Activated naive CD4-positive, alpha-beta T cell treated with anti-CD3 and anti-CD28 coated beads for 36 hours (primary cell): Measurements from ENCODE around the gene POLR1A. TPM values are rescaled to one million over a fixed set of nuclear protein-coding genes. Genes with fewer than 3 reads are reported as not detected.

Experiments used
- CTCF ChIA-PET: fragments of 350-600 bp; sonication (Branson Sonifier 250); formaldehyde crosslinking; loops from one replicate; lab custom pipeline; 2021; ENCODE audit warnings: antibody characterized with exemption; lab: Charles Lee
- DNase-seq: peaks from one replicate; pipeline ENCODE4 v3.0.0-alpha.2; 2020
- H3K27ac Mint-ChIP-seq: one replicate; pipeline ENCODE4 v1.8.0; 2021; ENCODE audit warnings: mild to moderate bottlenecking, mixed read lengths
- H3K27me3 Mint-ChIP-seq: one replicate; pipeline ENCODE4 v1.8.0; 2021; ENCODE audit warnings: low read depth, mixed read lengths
- H3K36me3 Mint-ChIP-seq: one replicate; pipeline ENCODE4 v1.8.0; 2021; ENCODE audit warnings: low read depth, mixed read lengths
- H3K4me1 Mint-ChIP-seq: one replicate; pipeline ENCODE4 v1.8.0; 2021; ENCODE audit warnings: low read depth, mixed read lengths
- H3K4me3 Mint-ChIP-seq: one replicate; pipeline ENCODE4 v1.8.0; 2021; ENCODE audit warnings: mild to moderate bottlenecking, moderate library complexity, mixed read lengths
- H3K9me3 Mint-ChIP-seq: one replicate; pipeline ENCODE4 v1.8.0; 2021; ENCODE audit warnings: mixed read lengths
- intact Hi-C: fragments of 100-400 bp; cut with micrococcal nuclease; formaldehyde crosslinking; loops from one replicate; pipeline ENCODE4 v1.15.1; 2023
- total RNA-seq, 2 experiments: library from RNA; stranded (reverse); gene quantifications; one replicate each; pipeline ENCODE4 v1.2.3, GENCODE V29; 2021

Gene POLR1A
- total RNA-seq, 2 experiments from 2014 or later, result 25.3 to 27.1 TPM

GRCh38 chr2:86042256-86043168, 63.2 kb downstream of the POLR1A start:
- no peaks in the 10 kb centered on the region for H3K27me3 Mint-ChIP-seq
- peaks cover 62% of the 10 kb centered on the region for H3K36me3 Mint-ChIP-seq
- no peaks in the 10 kb centered on the region for H3K9me3 Mint-ChIP-seq
- CTCF ChIA-PET, result interaction anchor here (0.7 to 1.9 kb wide), 5 partner anchors 34 to 215 kb away, joined by 3 to 5 read pairs (median 4); no protein-coding TSS in a partner anchor
- DNase-seq, result no peak
- intact Hi-C loops, result no loop called here
- H3K27ac Mint-ChIP-seq, result no peak overlapping the region
- peaks cover 52% of the 10 kb centered on the region for H3K4me1 Mint-ChIP-seq
- no peak overlapping the region for H3K4me3 Mint-ChIP-seq

- CTCF ChIA-PET, result interaction anchor here (0.5 to 1.9 kb wide), 6 partner anchors 10 to 602 kb away, joined by 3 to 6 read pairs (median 4); no protein-coding TSS in a partner anchor
- Mint-ChIP-seq H3K4me1 (peaks cover 76% of the 10 kb centered on the region), H3K27me3 (no peaks in the 10 kb centered on the region), H3K9me3 (no peaks in the 10 kb centered on the region), H3K4me3 (no peak overlapping the region), H3K27ac (peak overlapping the region; percentile 95), H3K36me3 (peaks cover 66% of the 10 kb centered on the region)
- intact Hi-C loops, result loop anchor here (2.0 to 10.0 kb wide), 3 partner anchors 41 to 625 kb away; partner anchors contain the start of genes CAPG, SH2D6 and USP39
- no peak for DNase-seq
Observed at GRCh38 chr2:86039963-86040655, 65.6 kb downstream of the POLR1A start.

- Mint-ChIP-seq H3K4me1 (peaks cover 81% of the 10 kb centered on the region), H3K9me3 (no peaks in the 10 kb centered on the region), H3K27ac (peak overlapping the region; percentile 95), H3K4me3 (no peak overlapping the region), H3K36me3 (peaks cover 63% of the 10 kb centered on the region), H3K27me3 (no peaks in the 10 kb centered on the region)
- intact Hi-C loops, result loop anchor here (2.0 to 10.0 kb wide), 3 partner anchors 41 to 625 kb away; partner anchors contain the start of genes CAPG, SH2D6 and USP39
- CTCF ChIA-PET, result interaction anchor here (0.8 to 6.9 kb wide), 2 partner anchors 150 to 211 kb away, joined by 3 to 80 read pairs; partner anchors contain the start of gene ST3GAL5
- DNase-seq, result peak; percentile 37
Observed at GRCh38 chr2:86039178-86039962, 66.3 kb downstream of the POLR1A start.

GRCh38 chr2:86038291-86039081, 67.2 kb downstream of the POLR1A start:
- CTCF ChIA-PET, result interaction anchor here (0.8 to 6.9 kb wide), 3 partner anchors 149 to 210 kb away, joined by 3 to 80 read pairs (median 3); partner anchors contain the start of gene ST3GAL5
- no peak overlapping the region for H3K4me3 Mint-ChIP-seq

GRCh38 chr2:86037795-86038192, 67.9 kb downstream of the POLR1A start:
- CTCF ChIA-PET, result interaction anchor here (0.9 to 6.9 kb wide), 4 partner anchors 148 to 210 kb away, joined by 3 to 80 read pairs (median 6); partner anchors contain the start of gene ST3GAL5
- H3K4me3 Mint-ChIP-seq, result no peak overlapping the region
- H3K9me3 Mint-ChIP-seq, result no peaks in the 10 kb centered on the region
- intact Hi-C loops, result loop anchor here (1.0 to 10.0 kb wide), 8 partner anchors 20 to 623 kb away; partner anchors contain the start of genes CAPG, PTCD3, SH2D6 and USP39
- H3K4me1 Mint-ChIP-seq, result peaks cover 93% of the 10 kb centered on the region
- peak overlapping the region; percentile 95 for H3K27ac Mint-ChIP-seq
- DNase-seq, result peak; percentile 40
- no peaks in the 10 kb centered on the region for H3K27me3 Mint-ChIP-seq
- H3K36me3 Mint-ChIP-seq, result peaks cover 68% of the 10 kb centered on the region

More at GRCh38 chr2:86038291-86039081, 67.2 kb downstream of the POLR1A start:
- no peaks in the 10 kb centered on the region for H3K9me3 Mint-ChIP-seq
- H3K36me3 Mint-ChIP-seq, result peaks cover 67% of the 10 kb centered on the region
- H3K27ac Mint-ChIP-seq, result peak overlapping the region; percentile 95
- no peaks in the 10 kb centered on the region for H3K27me3 Mint-ChIP-seq
- peak; percentile 82 for DNase-seq
- H3K4me1 Mint-ChIP-seq, result peaks cover 90% of the 10 kb centered on the region
- intact Hi-C loops, result loop anchor here (1.0 to 10.0 kb wide), 7 partner anchors 21 to 624 kb away; partner anchors contain the start of genes CAPG, PTCD3, SH2D6 and USP39

GRCh38 chr2:86037141-86037794, 68.4 kb downstream of the POLR1A start:
- intact Hi-C loops, result loop anchor here (2.0 to 10.0 kb wide), 3 partner anchors 102 to 622 kb away; partner anchors contain the start of genes CAPG, SH2D6 and USP39
- peak; percentile 70 for DNase-seq
- Mint-ChIP-seq H3K27ac (peak overlapping the region; percentile 95), H3K4me3 (no peak overlapping the region), H3K36me3 (peaks cover 69% of the 10 kb centered on the region), H3K9me3 (no peaks in the 10 kb centered on the region), H3K27me3 (no peaks in the 10 kb centered on the region), H3K4me1 (peaks cover 91% of the 10 kb centered on the region)
- CTCF ChIA-PET, result interaction anchor here (0.6 to 6.9 kb wide), 8 partner anchors 77 to 286 kb away, joined by 3 to 80 read pairs (median 4); partner anchors contain the start of gene ST3GAL5

GRCh38 chr2:86036669-86037138, 69.0 kb downstream of the POLR1A start:
- H3K9me3 Mint-ChIP-seq, result no peaks in the 10 kb centered on the region
- CTCF ChIA-PET, result interaction anchor here (0.6 to 6.9 kb wide), 14 partner anchors 14 to 286 kb away, joined by 3 to 80 read pairs (median 4); partner anchors contain the start of gene ST3GAL5
- H3K36me3 Mint-ChIP-seq, result peaks cover 73% of the 10 kb centered on the region
- intact Hi-C loops, result loop anchor here (1.0 to 10.0 kb wide), 7 partner anchors 32 to 622 kb away; partner anchors contain the start of genes CAPG, SH2D6 and USP39
- peaks cover 87% of the 10 kb centered on the region for H3K4me1 Mint-ChIP-seq
- no peak for DNase-seq
- H3K27ac Mint-ChIP-seq, result peak overlapping the region; percentile 95
- H3K4me3 Mint-ChIP-seq, result peak overlapping the region; percentile 58
- no peaks in the 10 kb centered on the region for H3K27me3 Mint-ChIP-seq

GRCh38 chr2:86035883-86036668, 69.6 kb downstream of the POLR1A start:
- H3K4me1 Mint-ChIP-seq, result peaks cover 81% of the 10 kb centered on the region
- peaks cover 73% of the 10 kb centered on the region for H3K36me3 Mint-ChIP-seq
- DNase-seq, result peak; percentile 74
- H3K27me3 Mint-ChIP-seq, result no peaks in the 10 kb centered on the region
- peak overlapping the region; percentile 58 for H3K4me3 Mint-ChIP-seq
- CTCF ChIA-PET, result interaction anchor here (0.5 to 6.9 kb wide), 18 partner anchors 10 to 285 kb away, joined by 3 to 80 read pairs (median 3); partner anchors contain the start of gene ST3GAL5
- no peaks in the 10 kb centered on the region for H3K9me3 Mint-ChIP-seq
- H3K27ac Mint-ChIP-seq, result peak overlapping the region; percentile 95
- intact Hi-C loops, result loop anchor here (1.0 to 10.0 kb wide), 7 partner anchors 32 to 621 kb away; partner anchors contain the start of genes CAPG, SH2D6 and USP39

- intact Hi-C loops, result loop anchor here (5.0 to 10.0 kb wide), 2 partner anchors 418 to 621 kb away; partner anchors contain the start of genes CAPG, SH2D6 and USP39
- H3K27ac Mint-ChIP-seq, result peak overlapping the region; percentile 95
- peaks cover 70% of the 10 kb centered on the region for H3K36me3 Mint-ChIP-seq
- no peaks in the 10 kb centered on the region for H3K9me3 Mint-ChIP-seq
- H3K4me1 Mint-ChIP-seq, result peaks cover 74% of the 10 kb centered on the region
- no peak overlapping the region for H3K4me3 Mint-ChIP-seq
- no peak for DNase-seq
- CTCF ChIA-PET, result interaction anchor here (0.7 to 6.9 kb wide), 9 partner anchors 9 to 207 kb away, joined by 3 to 80 read pairs (median 4); partner anchors contain the start of gene ST3GAL5
- H3K27me3 Mint-ChIP-seq, result no peaks in the 10 kb centered on the region
Observed at GRCh38 chr2:86035376-86035882, 70.3 kb downstream of the POLR1A start.
